GM08714 (cell line): ENCODE results near the gene SPATA31D4.

Experiments
- H3K4me3 ChIP-seq: fragments of 200-500 bp; sonication (Bioruptor generic); 2 replicates; pipeline ENCODE4 v1.5.1; 2014; ENCODE audit warnings: mild to moderate bottlenecking, low read length, inconsistent platforms
- ZNF274 ChIP-seq: IDR thresholded peaks from 2 replicates; pipeline ENCODE4 v1.6.1; 2012; ENCODE audit warnings: mild to moderate bottlenecking, low read depth, low read length

Gene SPATA31D4

DNA sequence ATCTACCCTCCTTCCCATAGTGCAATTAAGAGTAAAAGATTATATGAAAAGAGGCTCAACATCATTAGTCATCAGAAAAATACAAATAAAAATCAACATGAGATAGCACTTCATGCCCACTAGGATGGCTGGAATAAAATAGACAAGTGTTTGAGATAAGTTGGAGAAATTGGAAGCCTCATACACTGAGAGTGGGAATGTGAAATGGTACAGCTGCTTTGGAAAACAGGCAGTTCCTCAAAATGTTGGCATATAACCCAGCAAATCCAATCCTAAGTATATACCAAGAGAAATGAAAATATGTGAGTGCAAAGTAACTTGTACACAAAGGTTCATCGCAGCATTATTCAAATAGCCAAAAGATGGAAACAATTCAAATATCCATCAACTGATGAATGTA lies 24.9 kb downstream of the SPATA31D4 start:
- no peak overlapping the region for H3K4me3 ChIP-seq
- no peak for TF ChIP-seq ZNF274

DNA sequence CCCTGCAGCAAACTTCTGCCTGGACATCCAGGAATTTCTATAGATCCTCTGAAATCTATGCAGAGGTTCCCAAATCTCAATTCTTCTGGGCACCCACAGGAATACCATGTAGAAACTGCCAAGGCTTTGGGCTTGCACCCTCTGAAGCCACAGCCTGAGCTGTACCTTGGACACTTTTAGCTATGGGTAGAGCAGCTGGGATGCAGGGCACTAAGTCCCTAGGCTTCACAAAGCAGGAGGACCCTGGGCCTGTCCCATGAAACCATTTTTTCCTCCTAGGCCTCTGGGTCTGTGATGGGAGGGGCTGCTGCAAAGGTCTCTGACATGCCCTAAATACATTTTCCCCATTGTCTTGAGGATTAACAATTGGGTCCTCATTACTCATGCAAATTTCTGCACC lies 27.4 kb downstream of the SPATA31D4 start:
- no peak overlapping the region for H3K4me3 ChIP-seq
- no peak for TF ChIP-seq ZNF274

DNA sequence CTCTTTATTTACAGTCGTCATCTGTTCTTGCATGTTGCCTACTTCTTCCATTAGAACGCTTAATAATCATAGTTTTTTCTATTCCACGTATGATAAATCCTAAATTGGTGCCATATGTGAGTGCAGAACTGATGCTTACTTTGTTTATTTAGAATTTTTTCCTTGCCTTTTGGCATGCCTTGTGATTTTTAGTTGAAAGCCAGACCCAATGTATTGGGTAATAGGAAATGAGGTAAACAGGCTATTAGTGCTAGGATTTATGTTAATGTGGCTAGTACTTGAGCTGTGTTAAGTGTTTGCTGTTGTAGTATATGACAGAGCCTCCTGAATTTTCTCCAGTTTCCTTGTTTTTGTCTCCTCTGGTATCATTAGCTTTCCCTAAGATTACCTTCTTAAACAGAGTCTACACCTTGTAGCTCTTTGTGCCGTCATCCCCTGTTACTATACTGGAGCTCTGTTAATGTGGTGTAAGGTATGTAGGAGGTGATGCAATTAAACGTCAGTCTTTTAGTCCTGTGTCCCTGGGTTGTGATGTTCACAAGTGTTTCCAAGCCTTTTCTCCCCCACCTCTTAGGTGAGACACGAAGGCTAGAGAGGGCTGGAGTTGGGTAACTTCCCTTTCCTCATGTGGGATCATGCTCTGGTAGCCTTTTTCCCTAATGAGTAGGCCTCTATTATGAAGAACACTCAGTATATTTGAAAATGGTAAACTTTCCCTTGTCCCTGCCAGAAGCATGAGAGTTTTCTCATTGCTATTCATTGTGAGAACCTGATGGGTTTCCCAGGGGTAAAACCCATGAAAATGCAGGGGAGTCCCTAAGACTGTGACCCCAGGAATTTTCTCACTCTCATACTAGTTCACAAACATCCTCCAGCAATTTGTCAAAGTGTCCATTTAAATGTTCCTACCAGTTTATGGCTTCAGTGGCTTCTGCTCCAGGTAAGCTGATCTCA lies 36.3 kb downstream of the SPATA31D4 start:
- no peak for TF ChIP-seq ZNF274

DNA sequence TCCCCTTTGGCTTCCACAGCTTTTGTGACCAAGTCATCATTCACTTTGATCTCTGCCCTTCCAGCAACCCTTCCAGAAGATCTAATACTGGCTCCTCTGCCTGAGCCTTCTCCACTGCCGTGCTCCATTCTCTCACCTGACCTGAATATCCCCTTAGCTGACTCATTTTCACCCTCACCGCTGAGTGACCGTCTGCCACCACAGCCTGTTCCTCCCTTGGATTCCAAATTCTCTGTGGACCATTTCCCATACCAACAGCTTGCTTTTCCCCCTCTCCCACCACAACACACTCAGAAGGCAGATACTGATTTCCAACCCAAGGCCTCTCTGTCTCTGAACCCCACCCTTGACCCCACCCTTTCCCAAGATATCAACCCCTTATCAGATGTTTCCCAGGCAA lies 39.8 kb downstream of the SPATA31D4 start:
- no peak for TF ChIP-seq ZNF274
- H3K4me3 ChIP-seq, result no peak overlapping the region

More for the DNA sequence above, 36.3 kb downstream of the SPATA31D4 start:
- H3K4me3 ChIP-seq, result no peak overlapping the region

DNA sequence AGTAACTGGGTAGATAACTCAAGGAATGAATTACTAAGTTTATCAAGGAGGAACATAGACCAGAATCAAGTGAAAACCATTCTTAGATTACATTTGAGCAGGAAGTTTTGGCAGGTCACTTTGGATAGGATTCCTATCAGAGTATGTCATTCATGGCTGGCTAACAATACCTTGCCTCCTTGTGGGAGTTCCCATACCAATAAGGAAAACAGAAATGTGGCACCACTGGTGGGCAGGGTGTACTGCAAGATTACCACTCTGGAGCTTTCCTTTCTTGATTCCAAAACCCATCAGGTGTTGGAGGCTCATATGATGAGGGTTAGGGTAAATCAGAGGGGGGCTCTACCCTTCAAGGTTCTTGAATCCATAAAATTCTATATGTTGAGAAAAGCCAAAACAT lies 41.7 kb downstream of the SPATA31D4 start:
- TF ChIP-seq ZNF274, result no peak
- H3K4me3 ChIP-seq, result no peak overlapping the region

DNA sequence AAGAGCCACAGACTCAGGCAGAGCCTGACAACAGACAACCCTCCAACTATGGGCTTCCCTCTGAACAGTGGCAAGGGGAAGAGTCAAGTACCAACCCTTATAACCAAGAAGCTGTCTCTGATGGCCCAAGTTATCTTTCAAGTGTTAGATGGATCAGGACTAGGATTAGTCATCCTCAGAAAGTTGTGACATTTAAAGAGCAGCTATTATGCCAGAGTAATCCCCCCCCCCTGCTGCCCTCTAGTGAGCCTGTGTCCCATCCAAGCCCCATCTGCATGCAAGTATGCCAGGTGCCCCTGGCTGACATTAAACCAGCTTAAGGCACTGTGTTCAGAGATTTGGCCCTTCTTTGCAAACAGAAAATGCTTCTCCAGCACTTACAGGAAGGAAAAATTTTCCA lies 43.5 kb downstream of the SPATA31D4 start:
- TF ChIP-seq ZNF274, result no peak
- H3K4me3 ChIP-seq, result no peak overlapping the region

DNA sequence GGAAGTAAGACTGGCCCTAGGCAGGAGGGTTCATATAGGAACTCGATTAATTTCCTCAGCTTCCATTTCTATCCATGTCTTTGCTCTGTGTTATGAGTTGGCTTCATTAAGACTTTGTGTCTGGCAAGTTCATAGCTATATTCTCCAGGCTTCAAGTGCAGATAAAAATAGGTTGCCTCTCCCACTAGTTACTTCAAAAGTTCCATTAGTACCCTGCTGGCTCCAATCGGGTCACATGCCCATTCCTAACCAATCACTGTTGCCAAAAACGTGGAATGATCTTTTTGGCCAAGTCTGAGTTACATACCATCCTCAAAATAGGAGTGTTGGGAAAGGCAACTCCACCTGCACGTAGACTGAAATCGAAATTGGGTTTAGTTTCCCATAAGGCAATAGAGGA lies 46.5 kb downstream of the SPATA31D4 start:
- TF ChIP-seq ZNF274, result no peak
- H3K4me3 ChIP-seq, result no peak overlapping the region

DNA sequence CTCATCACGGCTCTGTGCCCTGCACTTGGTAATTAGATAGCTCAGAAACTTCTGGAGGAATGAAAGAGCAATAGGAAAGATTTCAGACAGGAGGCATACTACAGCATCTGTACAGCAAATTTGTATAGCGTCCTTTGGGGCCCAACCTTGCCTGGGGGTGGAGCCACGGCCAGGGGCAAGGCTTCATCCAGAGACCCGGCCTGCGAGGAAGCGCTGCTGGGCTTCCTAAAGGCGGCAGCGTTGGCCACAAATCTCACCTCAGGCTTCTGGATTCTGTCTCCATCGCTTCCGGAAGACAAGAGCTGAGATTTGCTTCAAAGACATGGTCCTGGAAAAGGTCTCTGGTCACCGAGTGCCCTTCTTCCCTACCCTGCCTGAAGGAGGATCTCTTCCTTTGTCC lies 48.1 kb downstream of the SPATA31D4 start:
- no peak for TF ChIP-seq ZNF274
- H3K4me3 ChIP-seq, result no peak overlapping the region

DNA sequence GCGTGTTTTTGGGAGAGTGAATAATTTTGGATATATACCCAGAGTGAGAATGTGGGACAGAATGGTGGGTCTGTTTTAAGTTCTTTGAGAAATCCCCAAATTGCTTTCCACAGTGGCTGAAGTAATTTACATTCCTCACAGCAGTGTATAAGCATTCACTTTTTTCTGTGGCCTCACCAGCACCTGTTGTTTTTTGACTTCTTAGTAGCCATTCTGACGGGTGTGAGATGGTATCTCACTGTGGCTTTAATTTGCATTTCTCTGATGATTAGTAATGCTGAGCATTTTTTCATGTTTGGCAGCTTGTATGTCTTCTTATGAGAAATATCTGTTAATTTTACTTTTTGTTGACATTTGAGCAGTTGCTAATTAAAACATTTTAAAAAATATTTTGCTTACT lies 51.0 kb downstream of the SPATA31D4 start:
- TF ChIP-seq ZNF274, result no peak
- no peak overlapping the region for H3K4me3 ChIP-seq

DNA sequence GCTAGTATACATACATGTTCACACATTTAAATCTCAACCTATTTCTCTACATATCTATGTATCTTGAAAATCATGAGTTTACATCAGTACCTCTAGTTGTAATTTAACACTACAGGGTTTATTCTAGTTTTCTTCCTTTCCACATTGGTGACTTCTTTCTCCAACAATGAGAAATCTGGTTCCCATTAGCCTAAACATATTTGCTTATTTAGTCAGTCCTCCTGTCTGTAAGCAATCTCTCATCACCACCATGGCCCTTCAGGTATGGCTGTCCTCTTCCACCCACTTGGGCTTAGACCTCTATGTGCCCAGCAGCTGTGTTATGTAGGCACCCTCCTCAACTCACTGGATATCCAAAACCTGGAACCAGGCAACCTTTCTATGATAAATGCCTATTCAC lies 52.3 kb downstream of the SPATA31D4 start:
- H3K4me3 ChIP-seq, result no peak overlapping the region
- TF ChIP-seq ZNF274, result no peak

DNA sequence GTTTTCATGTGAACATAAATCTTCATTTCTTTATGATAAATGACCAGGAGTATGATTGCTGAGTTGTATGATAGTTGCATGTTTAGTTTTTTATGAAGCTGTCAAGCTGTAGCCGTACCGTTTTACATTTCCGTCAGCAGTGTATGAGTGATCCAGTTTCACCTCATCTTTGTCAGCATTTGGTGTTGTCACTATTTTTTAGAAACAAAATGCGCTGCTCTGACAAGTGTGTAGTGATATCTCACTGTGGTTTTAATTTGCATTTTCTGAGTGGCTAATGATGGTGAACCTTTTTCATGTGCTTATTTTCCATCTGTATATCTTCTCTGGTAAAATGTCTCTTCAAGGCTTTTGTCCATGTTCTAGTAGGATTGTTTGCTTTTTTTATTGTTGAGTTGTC lies 53.7 kb downstream of the SPATA31D4 start:
- no peak overlapping the region for H3K4me3 ChIP-seq
- TF ChIP-seq ZNF274, result no peak
